OCI-LY3 (cell line): ENCODE measurements around the gene SUPT3H.

Experiments used
- H2AFZ ChIP-seq: fragments of 200-600, 300-600 bp; shearing (Covaris generic); 2 replicates; pipeline ENCODE4 v1.6.0; 2014; ENCODE audit warnings: antibody characterized with exemption, low read depth, low read length
- H3K27ac ChIP-seq: fragments of 200-600, 300-600 bp; sonication (generic); 2 replicates; pipeline ENCODE4 v1.5.1; 2014; ENCODE audit warnings: mild to moderate bottlenecking, low read length, moderate library complexity, mixed read lengths
- H3K27me3 ChIP-seq: fragments of 200-600, 300-600 bp; sonication (generic); 2 replicates; pipeline ENCODE4 v1.6.1; 2014; ENCODE audit warnings: low read depth, low read length, mixed read lengths
- H3K36me3 ChIP-seq: fragments of 200-600, 300-600 bp; sonication (generic); replicated peaks from 2 replicates; pipeline ENCODE3; 2014; ENCODE audit warnings: low read depth, low read length, mixed read lengths
- H3K4me1 ChIP-seq: fragments of 300-600, 200-600 bp; sonication (generic); 2 replicates; pipeline ENCODE4 v1.6.1; 2014; ENCODE audit warnings: low read length, mixed read lengths
- H3K4me2 ChIP-seq: fragments of 200-600, 300-600 bp; sonication (generic); 2 replicates; pipeline ENCODE4 v1.6.1; 2014; ENCODE audit warnings: low read length, mixed read lengths
- H3K4me3 ChIP-seq: fragments of 300-600, 200-600 bp; sonication (generic); 2 replicates; pipeline ENCODE4 v1.5.1; 2014; ENCODE audit warnings: antibody characterized with exemption, mild to moderate bottlenecking, low read length, moderate library complexity
- H3K79me2 ChIP-seq: fragments of 300-600, 200-600 bp; shearing (Covaris generic); 2 replicates; pipeline ENCODE4 v1.6.1; 2014; ENCODE audit warnings: mild to moderate bottlenecking, low read length, mixed read lengths
- H3K9ac ChIP-seq: fragments of 300-600, 200-600 bp; shearing (Covaris generic); 2 replicates; pipeline ENCODE4 v1.6.0; 2014; ENCODE audit warnings: mild to moderate bottlenecking, low read length, moderate library complexity
- H3K9me3 ChIP-seq: fragments of 200-600, 300-600 bp; shearing (Covaris generic); 2 replicates; pipeline ENCODE4 v1.6.1; 2014; ENCODE audit warnings: low read length, mixed read lengths; ENCODE audit not compliant: insufficient read depth
- H4K20me1 ChIP-seq: fragments of 200-600, 300-600 bp; sonication (generic); 2 replicates; pipeline ENCODE4 v1.6.1; 2016; ENCODE audit warnings: low read length, mixed read lengths; ENCODE audit not compliant: insufficient read depth
- CTCF ChIP-seq: fragments of 200-600, 300-600 bp; sonication (generic); IDR thresholded peaks from 2 replicates; pipeline ENCODE4 v1.5.1; 2014; ENCODE audit warnings: antibody characterized with exemption, low read length, low read depth
- EZH2phosphoT487 ChIP-seq: fragments of 200-600 bp; shearing (Covaris generic); IDR thresholded peaks from 2 replicates; pipeline ENCODE4 v1.6.1; 2018; ENCODE audit warnings: antibody characterized with exemption, mixed run types, low read depth

SUPT3H gene

GRCh38 chr6:44956396-44956795, 421.3 kb downstream of the SUPT3H start:
- H3K9me3 ChIP-seq, result no peaks in the 10 kb centered on the region
- TF ChIP-seq EZH2phosphoT487 (no peak), CTCF (no peak)
- H3K9ac ChIP-seq, result no peak overlapping the region
- no peak overlapping the region for H2AFZ ChIP-seq
- no peaks in the 10 kb centered on the region for H3K36me3 ChIP-seq
- H3K4me2 ChIP-seq, result no peak overlapping the region
- H3K4me1 ChIP-seq, result peaks cover 7% of the 10 kb centered on the region; the same call in 1 of the 2 replicates
- H3K27me3 ChIP-seq, result no peaks in the 10 kb centered on the region
- H3K27ac ChIP-seq, result no peak overlapping the region
- H3K4me3 ChIP-seq, result no peak overlapping the region
- no peaks in the 10 kb centered on the region for H3K79me2 ChIP-seq
- no peaks in the 10 kb centered on the region for H4K20me1 ChIP-seq

GRCh38 chr6:44955145-44955544, 422.6 kb downstream of the SUPT3H start:
- no peak overlapping the region for H3K27ac ChIP-seq
- no peaks in the 10 kb centered on the region for H3K79me2 ChIP-seq
- TF ChIP-seq CTCF, result no peak
- no peak for TF ChIP-seq EZH2phosphoT487
- H3K27me3 ChIP-seq, result no peaks in the 10 kb centered on the region
- no peaks in the 10 kb centered on the region for H3K9me3 ChIP-seq
- H3K4me1 ChIP-seq, result no peaks in the 10 kb centered on the region
- H3K36me3 ChIP-seq, result no peaks in the 10 kb centered on the region
- no peak overlapping the region for H3K9ac ChIP-seq
- H4K20me1 ChIP-seq, result no peaks in the 10 kb centered on the region
- H3K4me2 ChIP-seq, result no peak overlapping the region
- no peak overlapping the region for H3K4me3 ChIP-seq
- no peak overlapping the region for H2AFZ ChIP-seq

- Histone ChIP-seq H3K79me2 (no peaks in the 10 kb centered on the region), H3K4me2 (no peak overlapping the region), H3K9ac (no peak overlapping the region), H2AFZ (no peak overlapping the region), H3K4me1 (no peaks in the 10 kb centered on the region), H3K27me3 (no peaks in the 10 kb centered on the region), H4K20me1 (no peaks in the 10 kb centered on the region), H3K27ac (no peak overlapping the region), H3K36me3 (peaks cover 6% of the 10 kb centered on the region), H3K9me3 (no peaks in the 10 kb centered on the region), H3K4me3 (no peak overlapping the region)
- TF ChIP-seq CTCF, result no peak
- no peak for TF ChIP-seq EZH2phosphoT487
Measured at GRCh38 chr6:44954281-44954680, 423.5 kb downstream of the SUPT3H start.

GRCh38 chr6:44951253-44951747, 426.4 kb downstream of the SUPT3H start:
- H2AFZ ChIP-seq, result no peak overlapping the region
- no peak overlapping the region for H3K27ac ChIP-seq

More at GRCh38 chr6:44951253-44951747, 426.4 kb downstream of the SUPT3H start:
- no peak overlapping the region for H3K4me2 ChIP-seq
- peaks cover 11% of the 10 kb centered on the region for H3K36me3 ChIP-seq
- no peak overlapping the region for H3K4me3 ChIP-seq
- no peaks in the 10 kb centered on the region for H3K27me3 ChIP-seq
- no peak for TF ChIP-seq EZH2phosphoT487
- no peak for TF ChIP-seq CTCF
- H4K20me1 ChIP-seq, result no peaks in the 10 kb centered on the region
- H3K4me1 ChIP-seq, result no peaks in the 10 kb centered on the region
- peaks cover 6% of the 10 kb centered on the region for H3K9me3 ChIP-seq
- H3K9ac ChIP-seq, result no peak overlapping the region
- no peaks in the 10 kb centered on the region for H3K79me2 ChIP-seq
